ENCODE measurements around the gene ITIH1. TPM values are rescaled to one million over a fixed set of nuclear protein-coding genes. Genes with fewer than 3 reads are reported as not detected.

ITIH1 gene
- polyA plus RNA-seq, 1 donor from 2014 or later: not detected

DNA sequence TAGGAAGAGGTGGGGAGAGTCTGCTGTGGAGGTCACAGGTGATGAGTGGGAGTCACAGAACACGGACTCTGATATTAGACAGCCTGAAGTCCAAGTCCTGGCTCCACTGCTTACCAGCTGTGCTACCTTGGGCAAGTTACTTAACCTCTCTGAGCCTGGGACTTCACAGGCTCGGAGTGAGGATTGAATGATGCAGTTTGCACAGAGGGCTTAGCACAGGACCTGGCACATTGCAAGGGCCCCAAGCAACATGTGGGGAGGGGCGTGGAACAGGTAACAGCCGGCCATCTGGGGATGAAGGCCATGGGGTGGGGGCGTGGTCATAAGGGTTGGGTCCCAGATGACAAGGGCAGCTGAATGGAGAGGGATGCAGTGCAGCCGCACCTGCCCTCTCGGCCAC is 12.9 kb downstream of the ITIH1 start:
- no peak overlapping the region for H3K27ac ChIP-seq (ENCODE audit: low read length)
- H3F3A ChIP-seq (ENCODE audit: insufficient read depth, low read length, poor library complexity, severe bottlenecking): no peaks in the 10 kb centered on the region
- H3K4me2 ChIP-seq (ENCODE audit: low read length): no peak overlapping the region
- no peaks in the 10 kb centered on the region for H3K9me3 ChIP-seq (ENCODE audit: low read length)
- H3K27me3 ChIP-seq (ENCODE audit: insufficient read depth, low read depth, low read length): no peaks in the 10 kb centered on the region
- TF ChIP-seq, protein P1, sequence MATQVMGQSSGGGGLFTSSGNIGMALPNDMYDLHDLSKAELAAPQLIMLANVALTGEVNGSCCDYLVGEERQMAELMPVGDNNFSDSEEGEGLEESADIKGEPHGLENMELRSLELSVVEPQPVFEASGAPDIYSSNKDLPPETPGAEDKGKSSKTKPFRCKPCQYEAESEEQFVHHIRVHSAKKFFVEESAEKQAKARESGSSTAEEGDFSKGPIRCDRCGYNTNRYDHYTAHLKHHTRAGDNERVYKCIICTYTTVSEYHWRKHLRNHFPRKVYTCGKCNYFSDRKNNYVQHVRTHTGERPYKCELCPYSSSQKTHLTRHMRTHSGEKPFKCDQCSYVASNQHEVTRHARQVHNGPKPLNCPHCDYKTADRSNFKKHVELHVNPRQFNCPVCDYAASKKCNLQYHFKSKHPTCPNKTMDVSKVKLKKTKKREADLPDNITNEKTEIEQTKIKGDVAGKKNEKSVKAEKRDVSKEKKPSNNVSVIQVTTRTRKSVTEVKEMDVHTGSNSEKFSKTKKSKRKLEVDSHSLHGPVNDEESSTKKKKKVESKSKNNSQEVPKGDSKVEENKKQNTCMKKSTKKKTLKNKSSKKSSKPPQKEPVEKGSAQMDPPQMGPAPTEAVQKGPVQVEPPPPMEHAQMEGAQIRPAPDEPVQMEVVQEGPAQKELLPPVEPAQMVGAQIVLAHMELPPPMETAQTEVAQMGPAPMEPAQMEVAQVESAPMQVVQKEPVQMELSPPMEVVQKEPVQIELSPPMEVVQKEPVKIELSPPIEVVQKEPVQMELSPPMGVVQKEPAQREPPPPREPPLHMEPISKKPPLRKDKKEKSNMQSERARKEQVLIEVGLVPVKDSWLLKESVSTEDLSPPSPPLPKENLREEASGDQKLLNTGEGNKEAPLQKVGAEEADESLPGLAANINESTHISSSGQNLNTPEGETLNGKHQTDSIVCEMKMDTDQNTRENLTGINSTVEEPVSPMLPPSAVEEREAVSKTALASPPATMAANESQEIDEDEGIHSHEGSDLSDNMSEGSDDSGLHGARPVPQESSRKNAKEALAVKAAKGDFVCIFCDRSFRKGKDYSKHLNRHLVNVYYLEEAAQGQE (IDR thresholded peaks at IDR 0.05; ENCODE audit: borderline replicate concordance): no peak
- TF ChIP-seq EZH2 (IDR thresholded peaks at IDR 0.05; ENCODE audit: borderline replicate concordance, insufficient read depth, low read length, poor library complexity, severe bottlenecking) (no peak), EP300 (conservative IDR thresholded peaks at IDR 0.05; ENCODE audit: poor library complexity, severe bottlenecking) (no peak), SMC3 (conservative IDR thresholded peaks at IDR 0.05; ENCODE audit: poor library complexity) (no peak), MXI1 (conservative IDR thresholded peaks at IDR 0.05; ENCODE audit: poor library complexity, severe bottlenecking) (no peak), TAF1 (IDR thresholded peaks at IDR 0.05; ENCODE audit: low read depth) (no peak), RAD21 (conservative IDR thresholded peaks at IDR 0.05) (no peak), POLR2AphosphoS5 (IDR thresholded peaks at IDR 0.05) (no peak)
- TF ChIP-seq, protein P2, sequence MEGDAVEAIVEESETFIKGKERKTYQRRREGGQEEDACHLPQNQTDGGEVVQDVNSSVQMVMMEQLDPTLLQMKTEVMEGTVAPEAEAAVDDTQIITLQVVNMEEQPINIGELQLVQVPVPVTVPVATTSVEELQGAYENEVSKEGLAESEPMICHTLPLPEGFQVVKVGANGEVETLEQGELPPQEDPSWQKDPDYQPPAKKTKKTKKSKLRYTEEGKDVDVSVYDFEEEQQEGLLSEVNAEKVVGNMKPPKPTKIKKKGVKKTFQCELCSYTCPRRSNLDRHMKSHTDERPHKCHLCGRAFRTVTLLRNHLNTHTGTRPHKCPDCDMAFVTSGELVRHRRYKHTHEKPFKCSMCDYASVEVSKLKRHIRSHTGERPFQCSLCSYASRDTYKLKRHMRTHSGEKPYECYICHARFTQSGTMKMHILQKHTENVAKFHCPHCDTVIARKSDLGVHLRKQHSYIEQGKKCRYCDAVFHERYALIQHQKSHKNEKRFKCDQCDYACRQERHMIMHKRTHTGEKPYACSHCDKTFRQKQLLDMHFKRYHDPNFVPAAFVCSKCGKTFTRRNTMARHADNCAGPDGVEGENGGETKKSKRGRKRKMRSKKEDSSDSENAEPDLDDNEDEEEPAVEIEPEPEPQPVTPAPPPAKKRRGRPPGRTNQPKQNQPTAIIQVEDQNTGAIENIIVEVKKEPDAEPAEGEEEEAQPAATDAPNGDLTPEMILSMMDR (IDR thresholded peaks at IDR 0.05; ENCODE audit: poor library complexity, severe bottlenecking): no peak
- H2AFZ ChIP-seq (ENCODE audit: low read depth, low read length): no peak overlapping the region
- no peak overlapping the region for H3K9ac ChIP-seq (ENCODE audit: low read length)
- no peaks in the 10 kb centered on the region for H3K79me2 ChIP-seq (replicated peaks; ENCODE audit: insufficient read depth, low read length)
- no peaks in the 10 kb centered on the region for H3K36me3 ChIP-seq (ENCODE audit: insufficient read depth, low read length)
- no peak overlapping the region for H3K4me3 ChIP-seq (ENCODE audit: low read length)
- H4K20me1 ChIP-seq (ENCODE audit: insufficient read depth): no peaks in the 10 kb centered on the region
- no peaks in the 10 kb centered on the region for H3K9me2 ChIP-seq (ENCODE audit: insufficient read depth, low read length)

DNA sequence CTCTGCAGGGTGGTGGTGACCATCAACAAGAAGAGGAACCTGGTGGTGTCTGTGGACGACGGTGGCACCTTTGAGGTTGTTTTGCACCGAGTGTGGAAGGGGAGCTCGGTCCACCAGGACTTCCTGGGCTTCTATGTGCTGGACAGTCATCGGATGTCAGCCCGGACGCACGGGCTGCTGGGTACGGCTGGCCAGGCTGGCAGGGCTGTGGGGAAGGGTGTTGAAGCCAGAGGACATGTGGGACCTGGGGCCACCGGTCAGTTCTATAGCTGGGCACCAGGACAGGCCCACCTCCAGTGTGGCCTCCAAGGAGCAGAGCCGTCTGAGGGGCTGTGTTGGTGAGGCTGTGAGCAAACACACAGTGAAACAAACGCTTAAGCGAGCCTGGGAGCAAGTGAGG is 13.3 kb downstream of the ITIH1 start:
- Histone ChIP-seq H4K20me1 (ENCODE audit: insufficient read depth) (no peaks in the 10 kb centered on the region), H3K27ac (ENCODE audit: low read length) (no peak overlapping the region), H3K9me3 (ENCODE audit: low read length) (no peaks in the 10 kb centered on the region), H3K79me2 (replicated peaks; ENCODE audit: insufficient read depth, low read length) (no peaks in the 10 kb centered on the region), H3F3A (ENCODE audit: insufficient read depth, low read length, poor library complexity, severe bottlenecking) (no peaks in the 10 kb centered on the region), H3K4me3 (ENCODE audit: low read length) (no peak overlapping the region), H3K9ac (ENCODE audit: low read length) (no peak overlapping the region), H3K9me2 (ENCODE audit: insufficient read depth, low read length) (no peaks in the 10 kb centered on the region), H3K36me3 (ENCODE audit: insufficient read depth, low read length) (no peaks in the 10 kb centered on the region), H3K4me2 (ENCODE audit: low read length) (no peak overlapping the region), H2AFZ (ENCODE audit: low read depth, low read length) (no peak overlapping the region), H3K27me3 (ENCODE audit: insufficient read depth, low read depth, low read length) (no peaks in the 10 kb centered on the region)
- TF ChIP-seq TAF1 (IDR thresholded peaks at IDR 0.05; ENCODE audit: low read depth) (no peak), SMC3 (conservative IDR thresholded peaks at IDR 0.05; ENCODE audit: poor library complexity) (no peak), EZH2 (IDR thresholded peaks at IDR 0.05; ENCODE audit: borderline replicate concordance, insufficient read depth, low read length, poor library complexity, severe bottlenecking) (no peak), POLR2AphosphoS5 (IDR thresholded peaks at IDR 0.05) (no peak), MXI1 (conservative IDR thresholded peaks at IDR 0.05; ENCODE audit: poor library complexity, severe bottlenecking) (no peak), EP300 (conservative IDR thresholded peaks at IDR 0.05; ENCODE audit: poor library complexity, severe bottlenecking) (no peak), RAD21 (conservative IDR thresholded peaks at IDR 0.05) (no peak)
- TF ChIP-seq, protein P1 (IDR thresholded peaks at IDR 0.05; ENCODE audit: borderline replicate concordance): no peak
- TF ChIP-seq, protein P2 (IDR thresholded peaks at IDR 0.05; ENCODE audit: poor library complexity, severe bottlenecking): no peak
